Measurements from ENCODE around the gene GRHL1. TPM values are rescaled to one million over a fixed set of nuclear protein-coding genes. Genes with fewer than 3 reads are reported as not detected.
A peak's percentile ranks its signal among the peaks of the same experiment; 100 is the strongest.

The GRHL1 gene
- total and polyA plus RNA-seq, 2 experiments from 2014 or later, result 2.9 to 4.2 TPM

DNA sequence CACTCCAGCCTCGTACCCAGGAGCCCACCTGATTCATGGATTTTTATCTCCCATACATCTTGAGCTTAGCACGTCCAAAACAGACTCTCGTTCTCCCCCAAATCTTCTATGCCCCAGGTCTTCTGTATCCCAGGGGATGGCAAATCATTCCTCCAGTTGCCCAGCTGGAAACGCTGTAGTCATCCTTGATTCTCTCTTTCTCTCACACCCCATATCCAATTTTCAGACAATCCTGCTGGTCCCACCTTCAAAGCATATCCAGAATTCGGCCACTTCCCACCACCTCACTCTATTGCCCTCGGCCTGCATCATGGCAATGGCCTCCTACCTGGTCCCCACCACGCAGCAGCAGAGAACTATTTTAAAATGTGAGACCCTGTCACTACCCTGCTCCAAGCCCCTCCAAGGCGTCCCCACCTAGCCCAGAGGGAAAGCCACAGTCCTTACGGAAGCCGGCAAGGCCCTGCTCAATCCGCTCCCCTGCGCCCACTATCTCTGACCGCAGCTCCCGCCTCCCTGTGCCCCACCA lies 1.4 kb upstream of the GRHL1 start:
- H3K9me3 Mint-ChIP-seq, result no peaks in the 10 kb centered on the region
- H3K4me3 Mint-ChIP-seq, result peak overlapping the region; percentile 78
- Histone ChIP-seq H3K79me2 (replicated peaks; ENCODE audit: insufficient read depth) (no peaks in the 10 kb centered on the region), H4K20me1 (replicated peaks; ENCODE audit: insufficient read depth) (no peaks in the 10 kb centered on the region), H3F3A (replicated peaks; ENCODE audit: low read depth) (no peaks in the 10 kb centered on the region), H3K27me3 (ENCODE audit: insufficient read depth) (peaks cover 40% of the 10 kb centered on the region), H3K27ac (ENCODE audit: low read depth) (no peak overlapping the region), H3K9me2 (ENCODE audit: insufficient read depth) (no peaks in the 10 kb centered on the region), H3K4me2 (peak overlapping the region; percentile 84), H2AFZ (peak overlapping the region; percentile 98), H3K4me3 (peak overlapping the region; percentile 77), H3K4me1 (ENCODE audit: insufficient read depth) (no peaks in the 10 kb centered on the region), H3K36me3 (ENCODE audit: insufficient read depth) (no peaks in the 10 kb centered on the region)
- H3K27ac Mint-ChIP-seq, result no peak overlapping the region
- peaks cover 24% of the 10 kb centered on the region for H3K27me3 Mint-ChIP-seq (ENCODE audit: insufficient read depth, low read depth, poor library complexity)
- peak; percentile 7 for ATAC-seq
- H3K36me3 Mint-ChIP-seq (ENCODE audit: low read depth), result no peaks in the 10 kb centered on the region
- peaks cover 10% of the 10 kb centered on the region for H3K4me1 Mint-ChIP-seq
- no peak for TF ChIP-seq ETS1 (IDR thresholded peaks at IDR 0.05)
- TF ChIP-seq EZH2phosphoT487 (IDR thresholded peaks at IDR 0.05; ENCODE audit: unreplicated experiment), result no peak
- no peak for TF ChIP-seq NANOG (IDR thresholded peaks at IDR 0.05; ENCODE audit: borderline replicate concordance)
- TF ChIP-seq, protein P1, sequence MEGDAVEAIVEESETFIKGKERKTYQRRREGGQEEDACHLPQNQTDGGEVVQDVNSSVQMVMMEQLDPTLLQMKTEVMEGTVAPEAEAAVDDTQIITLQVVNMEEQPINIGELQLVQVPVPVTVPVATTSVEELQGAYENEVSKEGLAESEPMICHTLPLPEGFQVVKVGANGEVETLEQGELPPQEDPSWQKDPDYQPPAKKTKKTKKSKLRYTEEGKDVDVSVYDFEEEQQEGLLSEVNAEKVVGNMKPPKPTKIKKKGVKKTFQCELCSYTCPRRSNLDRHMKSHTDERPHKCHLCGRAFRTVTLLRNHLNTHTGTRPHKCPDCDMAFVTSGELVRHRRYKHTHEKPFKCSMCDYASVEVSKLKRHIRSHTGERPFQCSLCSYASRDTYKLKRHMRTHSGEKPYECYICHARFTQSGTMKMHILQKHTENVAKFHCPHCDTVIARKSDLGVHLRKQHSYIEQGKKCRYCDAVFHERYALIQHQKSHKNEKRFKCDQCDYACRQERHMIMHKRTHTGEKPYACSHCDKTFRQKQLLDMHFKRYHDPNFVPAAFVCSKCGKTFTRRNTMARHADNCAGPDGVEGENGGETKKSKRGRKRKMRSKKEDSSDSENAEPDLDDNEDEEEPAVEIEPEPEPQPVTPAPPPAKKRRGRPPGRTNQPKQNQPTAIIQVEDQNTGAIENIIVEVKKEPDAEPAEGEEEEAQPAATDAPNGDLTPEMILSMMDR (conservative IDR thresholded peaks at IDR 0.05; ENCODE audit: low read depth in 2 of 2), result no peak
- TF ChIP-seq CREB1 (CRISPR knock-in tag; IDR thresholded peaks at IDR 0.05; ENCODE audit: low read depth), result no peak
- no peak for TF ChIP-seq STAT1 (IDR thresholded peaks at IDR 0.05; ENCODE audit: unreplicated experiment)
- no peak for TF ChIP-seq REST (IDR thresholded peaks at IDR 0.05; ENCODE audit: unreplicated experiment)
- no peak for TF ChIP-seq ZNF331 (CRISPR knock-in tag; IDR thresholded peaks at IDR 0.05; ENCODE audit: low read depth)
- TF ChIP-seq JUNB (IDR thresholded peaks at IDR 0.05; ENCODE audit: unreplicated experiment), result no peak
- TF ChIP-seq POLR2AphosphoS5 (IDR thresholded peaks at IDR 0.05; ENCODE audit: low read depth), result no peak
- DNase-seq (ENCODE audit: low spot score), result peak; percentile 11
